IMR-90 (cell line): ENCODE data around the gene SDHC. TPM values are rescaled to one million over a fixed set of nuclear protein-coding genes. Genes with fewer than 3 reads are reported as not detected.
A peak's percentile ranks its signal among the peaks of the same experiment; 100 is the strongest.

Experiments
- ATAC-seq: fragments of 200-7000 bp; cut with Tn5 transposase; 2 replicates; pipeline ENCODE4 v1.9.1; 2020; ENCODE audit warnings: low read depth, mild to moderate bottlenecking, moderate library complexity
- BruUV-seq: library from RNA; stranded (reverse); fragments of 400-500 nt; replicated peaks from 2 replicates; lab custom pipeline; 2021; lab: Mats Ljungman, UMichigan
- CTCF ChIA-PET: fragments of 300-600 bp; formaldehyde crosslinking; extraction: SDS; loops from one replicate; lab custom pipeline; 2021; ENCODE audit warnings: antibody characterized with exemption; lab: Yijun Ruan, JAX
- POLR2A ChIA-PET: fragments of 300-600 bp; sonication (Branson Sonifier 250); formaldehyde crosslinking; loops from one replicate; lab custom pipeline; 2022; ENCODE audit warnings: antibody characterized with exemption; ENCODE audit not compliant: unreplicated experiment; lab: Charles Lee
- DNase-seq: peaks from one replicate; pipeline ENCODE4 v3.0.0; 2013
- H2AFZ ChIP-seq: replicated peaks from 2 replicates; pipeline ENCODE3; 2013; ENCODE audit warnings: low read length, mild to moderate bottlenecking; ENCODE audit not compliant: poor library complexity
- H2AK5ac ChIP-seq: 2 replicates; pipeline ENCODE4 v1.6.1; 2013; ENCODE audit warnings: low read depth, low read length, inconsistent platforms
- H2AK9ac ChIP-seq: replicated peaks from 2 replicates; pipeline ENCODE3; 2013; ENCODE audit warnings: mild to moderate bottlenecking, low read depth, low read length, moderate library complexity; ENCODE audit not compliant: poor library complexity
- H2BK120ac ChIP-seq: 2 replicates; pipeline ENCODE4 v1.6.1; 2013; ENCODE audit warnings: low read depth, low read length, inconsistent platforms
- H2BK15ac ChIP-seq: 3 replicates; pipeline ENCODE4 v1.6.1; 2013; ENCODE audit warnings: low read depth, low read length, inconsistent platforms
- H2BK20ac ChIP-seq: 2 replicates; pipeline ENCODE4 v1.6.1; 2013; ENCODE audit warnings: low read depth, mild to moderate bottlenecking, inconsistent platforms, low read length, moderate library complexity
- H2BK5ac ChIP-seq: 2 replicates; pipeline ENCODE4 v1.6.1; 2013; ENCODE audit warnings: mild to moderate bottlenecking, low read depth, low read length, inconsistent platforms; ENCODE audit not compliant: poor library complexity, severe bottlenecking
- H3K14ac ChIP-seq: replicated peaks from 2 replicates; pipeline ENCODE4 v1.6.1; 2013; ENCODE audit warnings: low read depth, low read length, inconsistent platforms
- H3K18ac ChIP-seq: 2 replicates; pipeline ENCODE4 v1.6.1; 2013; ENCODE audit warnings: low read depth, low read length, control low read depth
- H3K23ac ChIP-seq: 2 replicates; pipeline ENCODE4 v1.6.1; 2013; ENCODE audit warnings: low read depth, low read length, inconsistent platforms
- H3K27ac ChIP-seq: 2 replicates; pipeline ENCODE4 v1.5.1; 2013; ENCODE audit warnings: mild to moderate bottlenecking, control low read depth, low read length; ENCODE audit not compliant: insufficient read depth
- H3K27me3 ChIP-seq: 2 replicates; pipeline ENCODE4 v1.6.1; 2013; ENCODE audit warnings: low read length; ENCODE audit not compliant: control insufficient read depth, insufficient read depth
- H3K36me3 ChIP-seq: 2 replicates; pipeline ENCODE4 v1.6.1; 2013; ENCODE audit warnings: low read length, mixed read lengths; ENCODE audit not compliant: control insufficient read depth, insufficient read depth
- H3K4ac ChIP-seq: 2 replicates; pipeline ENCODE4 v1.6.1; 2013; ENCODE audit warnings: low read depth, low read length, inconsistent platforms
- H3K4me1 ChIP-seq: 2 replicates; pipeline ENCODE4 v1.6.1; 2013; ENCODE audit warnings: low read length, mixed read lengths; ENCODE audit not compliant: control insufficient read depth, insufficient read depth
- H3K4me2 ChIP-seq: 2 replicates; pipeline ENCODE4 v1.6.1; 2013; ENCODE audit warnings: low read depth, mild to moderate bottlenecking, control low read depth, low read length, moderate library complexity
- H3K4me3 ChIP-seq: 2 replicates; pipeline ENCODE4 v1.5.1; 2013; ENCODE audit warnings: low read depth, mild to moderate bottlenecking, control low read depth, low read length, moderate library complexity; ENCODE audit not compliant: insufficient read depth
- H3K56ac ChIP-seq: 2 replicates; pipeline ENCODE4 v1.6.1; 2013; ENCODE audit warnings: low read length, inconsistent platforms; ENCODE audit not compliant: insufficient read depth; ENCODE audit errors: extremely low read depth
- H3K79me1 ChIP-seq, 2 experiments: 2 replicates each; pipeline ENCODE4 v1.6.1; 2013; ENCODE audit warnings: low read length in 2 of 2, inconsistent platforms in 1 of 2, low read depth in 1 of 2
- H3K9ac ChIP-seq: 2 replicates; pipeline ENCODE4 v1.6.1; 2013; ENCODE audit warnings: low read depth, low read length, control low read depth
- H3K9me1 ChIP-seq: 2 replicates; pipeline ENCODE4 v1.6.1; 2013; ENCODE audit warnings: low read length, inconsistent platforms; ENCODE audit not compliant: insufficient read depth
- H3K9me3 ChIP-seq: 2 replicates; pipeline ENCODE4 v1.6.1; 2013; ENCODE audit warnings: low read length; ENCODE audit not compliant: control insufficient read depth, insufficient read depth
- H4K20me1 ChIP-seq: 2 replicates; pipeline ENCODE4 v1.6.1; 2013; ENCODE audit warnings: low read length, inconsistent platforms; ENCODE audit not compliant: insufficient read depth
- H4K5ac ChIP-seq: 2 replicates; pipeline ENCODE4 v1.6.1; 2013; ENCODE audit warnings: mild to moderate bottlenecking, low read depth, low read length, control low read depth
- H4K8ac ChIP-seq, 2 experiments: 2 replicates each; pipeline ENCODE4 v1.6.1; 2013; ENCODE audit warnings: low read depth in 2 of 2, low read length in 2 of 2, control low read depth in 1 of 2, inconsistent platforms in 1 of 2
- H4K91ac ChIP-seq: 2 replicates; pipeline ENCODE4 v1.6.1; 2013; ENCODE audit warnings: low read depth, low read length, inconsistent platforms; ENCODE audit not compliant: insufficient read depth
- NFE2L2 ChIP-seq: fragments of 150-350 bp; IDR thresholded peaks from 2 replicates; pipeline ENCODE4 v1.6.1; 2016; ENCODE audit warnings: low read depth, mild to moderate bottlenecking, low read length
- RCOR1 ChIP-seq: IDR thresholded peaks from 2 replicates; pipeline ENCODE4 v1.6.1; 2012; ENCODE audit warnings: mild to moderate bottlenecking, low read length, improper control_type of control experiment; ENCODE audit not compliant: insufficient replicate concordance
- WGBS, 2 experiments: methylation state at CpG; one replicate each; pipeline versions ENCODE4 v1.1.5 to v1.1.7; 2013; ENCODE audit warnings: missing lambda C conversion rate in 2 of 2; ENCODE audit not compliant: insufficient read length in 1 of 2; ENCODE audit errors: extremely low coverage in 2 of 2; 5-methylcytosine and 5-hydroxymethylcytosine counted together
- dilution Hi-C: fragments of 300-500 bp; cut with HindIII; formaldehyde crosslinking; loops from one replicate; pipeline ENCODE4 v1.14.3; 2018; ENCODE audit warnings: low sequenced_read_pairs; ENCODE audit not compliant: unreplicated experiment
- in situ Hi-C: fragments of 300-500 bp; cut with MboI; formaldehyde crosslinking; loops from 3 replicates; pipeline ENCODE4 v1.14.3; 2019; ENCODE audit warnings: low sequenced_read_pairs, inconsistent platforms, mixed read lengths
- intact Hi-C: fragments of 100-400 bp; cut with micrococcal nuclease; formaldehyde crosslinking; loops from 2 replicates; pipeline ENCODE4 v1.10.0; 2022
- polyA plus RNA-seq, 3 experiments: library from polyadenylated mRNA; depleted of rRNA; stranded (reverse); fragments of >200 nt; gene quantifications; 2 replicates each; pipeline ENCODE4 v1.2.3, GENCODE V29; 2012; ENCODE audit warnings: low replicate concordance in 1 of 3
- total RNA-seq: library from RNA; depleted of rRNA; stranded (reverse); fragments of >200 nt; gene quantifications from 2 replicates; pipeline ENCODE4 v1.2.3, GENCODE V29; 2012
- TF ChIP-seq, protein P1 (sequence below): conservative IDR thresholded peaks from 2 replicates; pipeline ENCODE4 v1.5.1; 2012; ENCODE audit warnings: mild to moderate bottlenecking, low read depth, low read length, improper control_type of control experiment

Gene SDHC
- total and polyA plus RNA-seq, 2 of the 4 experiments (the other 2 are of a cell fraction): 158 to 235 TPM

DNA sequence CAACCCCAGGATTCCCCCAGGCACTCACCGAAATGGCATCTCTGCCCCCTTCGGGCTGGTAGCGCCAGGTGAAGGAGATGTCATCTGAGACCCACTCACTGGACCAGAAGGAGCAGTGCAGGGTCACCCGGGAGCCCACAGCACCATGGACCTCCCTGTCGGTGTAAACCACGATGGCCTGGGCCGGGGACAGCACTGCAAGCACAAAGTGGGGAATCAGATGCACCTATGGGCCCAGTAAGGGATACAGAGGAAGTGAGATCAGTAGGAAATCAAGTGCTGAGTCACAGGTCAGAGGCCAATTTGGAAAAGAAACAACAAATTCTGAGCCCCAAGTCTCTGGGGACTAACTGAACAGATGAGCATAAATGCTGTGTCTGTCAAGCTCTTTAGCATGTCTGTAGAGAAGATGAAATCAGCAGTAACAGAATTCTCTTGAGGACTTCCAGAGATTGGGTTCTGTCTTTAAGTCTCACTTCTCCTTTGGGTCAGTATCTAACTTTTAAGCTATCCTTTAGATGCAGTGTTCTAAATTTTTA lies 6.9 kb upstream of the SDHC start:
- CTCF ChIA-PET: interaction anchor here (1.4 kb wide), 1 partner anchor 16 kb away, joined by 5 read pairs; no protein-coding TSS in a partner anchor
- Histone ChIP-seq H4K5ac (no peak overlapping the region; the same call in 1 of the 2 replicates), H3K27me3 (peaks cover 5% of the 10 kb centered on the region; the same call in 1 of the 2 replicates), H3K4ac (no peak overlapping the region; the same call in 1 of the 2 replicates), H3K18ac (no peak overlapping the region; the same call in 1 of the 2 replicates), H3K27ac (no peak overlapping the region), H3K4me3 (no peak overlapping the region), H3K9me3 (no peaks in the 10 kb centered on the region), H2AK5ac (peak overlapping the region; percentile 71), H2BK15ac (no peak overlapping the region), H3K79me1 (no peaks in the 10 kb centered on the region; a peak in 1 of 4 replicates), H3K9me1 (peaks cover 7% of the 10 kb centered on the region; the same call in 1 of the 2 replicates), H3K4me2 (no peak overlapping the region), H3K14ac (peak overlapping the region; percentile 59; the same call in 1 of the 2 replicates), H2AFZ (peak overlapping the region; percentile 63), H3K56ac (no peak overlapping the region), H3K4me1 (peaks cover 10% of the 10 kb centered on the region; the same call in 1 of the 2 replicates), H4K8ac (peak overlapping the region in 1 of 2 experiments; percentile 60; a peak in 3 of 4 replicates), H3K23ac (no peak overlapping the region), H2BK120ac (peak overlapping the region; percentile 68; the same call in 1 of the 2 replicates), H3K36me3 (no peaks in the 10 kb centered on the region), H3K9ac (no peak overlapping the region), H4K91ac (no peak overlapping the region; the same call in 1 of the 2 replicates), H2AK9ac (peak overlapping the region; percentile 72), H2BK20ac (no peak overlapping the region), H2BK5ac (no peak overlapping the region), H4K20me1 (no peaks in the 10 kb centered on the region)
- no TSS peak for BruUV-seq
- POLR2A ChIA-PET: no interaction called here
- ATAC-seq (peak; percentile 30; the same call in 1 of the 2 replicates), DNase-seq (peak; percentile 50)
- 100% methylated on average over 5 of the region's 7 CpGs; no CpG with 5 or more reads in 1 of the 2 experiments for WGBS, 2 experiments
- dilution Hi-C loops (no loop called here), in situ Hi-C loops (no loop called here), intact Hi-C loops (no loop called here)
- TF ChIP-seq, protein P1, sequence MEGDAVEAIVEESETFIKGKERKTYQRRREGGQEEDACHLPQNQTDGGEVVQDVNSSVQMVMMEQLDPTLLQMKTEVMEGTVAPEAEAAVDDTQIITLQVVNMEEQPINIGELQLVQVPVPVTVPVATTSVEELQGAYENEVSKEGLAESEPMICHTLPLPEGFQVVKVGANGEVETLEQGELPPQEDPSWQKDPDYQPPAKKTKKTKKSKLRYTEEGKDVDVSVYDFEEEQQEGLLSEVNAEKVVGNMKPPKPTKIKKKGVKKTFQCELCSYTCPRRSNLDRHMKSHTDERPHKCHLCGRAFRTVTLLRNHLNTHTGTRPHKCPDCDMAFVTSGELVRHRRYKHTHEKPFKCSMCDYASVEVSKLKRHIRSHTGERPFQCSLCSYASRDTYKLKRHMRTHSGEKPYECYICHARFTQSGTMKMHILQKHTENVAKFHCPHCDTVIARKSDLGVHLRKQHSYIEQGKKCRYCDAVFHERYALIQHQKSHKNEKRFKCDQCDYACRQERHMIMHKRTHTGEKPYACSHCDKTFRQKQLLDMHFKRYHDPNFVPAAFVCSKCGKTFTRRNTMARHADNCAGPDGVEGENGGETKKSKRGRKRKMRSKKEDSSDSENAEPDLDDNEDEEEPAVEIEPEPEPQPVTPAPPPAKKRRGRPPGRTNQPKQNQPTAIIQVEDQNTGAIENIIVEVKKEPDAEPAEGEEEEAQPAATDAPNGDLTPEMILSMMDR: no peak
- TF ChIP-seq NFE2L2 (0 out of 2 replicates have a peak, but pooled peaks have one; percentile 45), RCOR1 (no peak)
